ENCODE results near the gene CERK.

Gene CERK

DNA sequence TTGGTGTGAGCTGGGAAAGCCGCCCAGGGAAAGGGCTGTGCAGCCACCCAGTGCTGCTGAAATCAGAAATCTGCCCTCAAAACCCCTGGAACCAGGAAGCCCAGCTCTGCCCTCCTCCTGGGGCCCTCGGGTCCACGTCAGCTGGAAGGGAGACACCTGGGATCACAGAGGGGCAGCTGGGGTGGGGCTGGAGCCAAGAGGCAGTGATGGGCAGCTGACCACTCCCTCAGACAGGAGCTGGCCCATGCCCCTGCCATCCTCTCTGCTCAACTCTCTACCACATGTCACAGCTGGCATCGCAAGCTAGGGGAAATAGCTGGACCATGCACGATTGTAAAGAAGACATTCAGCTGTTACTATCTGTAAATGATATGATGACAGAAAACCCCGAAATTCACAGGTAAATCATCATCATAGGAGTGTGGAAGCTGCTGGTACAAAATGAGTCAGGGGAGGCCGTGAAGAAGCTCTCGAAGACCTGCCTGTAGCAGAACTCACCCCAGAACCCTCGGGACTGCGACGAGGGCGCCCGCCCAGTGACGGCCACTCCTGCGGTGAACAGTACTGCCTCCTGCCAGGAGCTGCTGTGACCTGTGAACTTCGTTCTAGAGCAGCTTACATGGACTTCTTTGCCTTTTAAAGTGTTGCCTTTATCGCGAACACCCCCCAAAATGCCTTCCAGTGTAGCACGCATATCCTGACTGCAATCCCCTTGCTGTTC, 55.9 kb downstream of the CERK start:
- DNase-seq (ENCODE audit: low read depth, low spot score): no peak
- in situ Hi-C loops (cut with HindIII; ENCODE audit: low sequenced_read_pairs): no loop called here
- TF ChIP-seq, protein P1, sequence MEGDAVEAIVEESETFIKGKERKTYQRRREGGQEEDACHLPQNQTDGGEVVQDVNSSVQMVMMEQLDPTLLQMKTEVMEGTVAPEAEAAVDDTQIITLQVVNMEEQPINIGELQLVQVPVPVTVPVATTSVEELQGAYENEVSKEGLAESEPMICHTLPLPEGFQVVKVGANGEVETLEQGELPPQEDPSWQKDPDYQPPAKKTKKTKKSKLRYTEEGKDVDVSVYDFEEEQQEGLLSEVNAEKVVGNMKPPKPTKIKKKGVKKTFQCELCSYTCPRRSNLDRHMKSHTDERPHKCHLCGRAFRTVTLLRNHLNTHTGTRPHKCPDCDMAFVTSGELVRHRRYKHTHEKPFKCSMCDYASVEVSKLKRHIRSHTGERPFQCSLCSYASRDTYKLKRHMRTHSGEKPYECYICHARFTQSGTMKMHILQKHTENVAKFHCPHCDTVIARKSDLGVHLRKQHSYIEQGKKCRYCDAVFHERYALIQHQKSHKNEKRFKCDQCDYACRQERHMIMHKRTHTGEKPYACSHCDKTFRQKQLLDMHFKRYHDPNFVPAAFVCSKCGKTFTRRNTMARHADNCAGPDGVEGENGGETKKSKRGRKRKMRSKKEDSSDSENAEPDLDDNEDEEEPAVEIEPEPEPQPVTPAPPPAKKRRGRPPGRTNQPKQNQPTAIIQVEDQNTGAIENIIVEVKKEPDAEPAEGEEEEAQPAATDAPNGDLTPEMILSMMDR (IDR thresholded peaks at IDR 0.05; ENCODE audit: low read depth, low read length): no peak
- no peak overlapping the region for H3K4me3 ChIP-seq (ENCODE audit: low read depth, low read length)

DNA sequence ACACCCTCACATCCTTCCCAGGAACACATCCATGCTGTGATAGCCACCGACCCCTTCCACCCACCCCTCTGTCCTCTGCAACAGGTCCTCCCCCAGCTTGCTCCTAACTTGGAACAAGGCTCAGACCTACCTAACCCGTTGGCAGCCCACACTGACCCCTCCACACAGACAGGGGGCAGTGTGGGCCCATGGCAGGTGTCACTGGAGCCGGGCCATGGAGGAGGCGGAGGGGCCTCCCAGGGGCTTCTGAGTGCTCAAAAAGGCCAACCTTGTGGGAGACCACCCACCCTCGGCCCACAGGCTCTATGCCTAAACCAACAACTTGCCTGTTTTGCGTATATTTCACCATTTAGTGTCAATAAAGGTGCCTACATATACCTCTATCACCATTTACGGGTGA, 57.0 kb downstream of the CERK start:
- no peak for DNase-seq (ENCODE audit: low read depth, low spot score)
- in situ Hi-C loops (cut with HindIII; ENCODE audit: low sequenced_read_pairs): no loop called here

DNA sequence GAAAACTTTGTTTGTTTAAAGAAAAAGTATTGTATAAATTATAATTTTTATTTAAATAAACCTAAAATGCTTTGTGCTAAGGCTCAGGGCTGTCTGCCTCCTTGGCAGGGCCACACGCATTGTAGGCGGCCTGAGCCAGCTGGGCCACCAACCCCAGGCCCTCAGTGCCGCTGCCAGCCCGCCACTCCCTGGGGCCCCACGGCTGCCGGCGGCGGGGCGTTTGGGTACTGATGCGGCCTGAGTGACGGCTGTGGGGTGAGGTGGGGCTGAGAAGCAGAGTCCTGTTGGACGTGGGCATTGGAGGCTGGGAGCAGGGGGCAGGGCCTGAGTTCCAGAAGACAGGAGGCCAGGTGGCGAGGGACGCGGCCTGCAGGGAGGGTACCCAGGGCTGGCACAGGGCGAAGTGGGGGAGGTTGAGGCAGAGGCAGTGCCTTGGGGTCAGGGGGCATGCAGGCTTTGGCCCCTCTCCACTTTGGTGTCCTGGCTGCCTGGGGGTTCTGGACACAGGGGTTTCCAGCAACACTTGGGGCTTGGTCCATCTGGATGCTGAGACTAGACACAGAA, 58.3 kb downstream of the CERK start:
- TF ChIP-seq, protein P1 (IDR thresholded peaks at IDR 0.05; ENCODE audit: low read depth, low read length): no peak
- no peak for DNase-seq (ENCODE audit: low read depth, low spot score)
- no peak overlapping the region for H3K4me3 ChIP-seq (ENCODE audit: low read depth, low read length)
- in situ Hi-C loops (cut with HindIII; ENCODE audit: low sequenced_read_pairs): no loop called here

More for the DNA sequence above, 57.0 kb downstream of the CERK start:
- H3K4me3 ChIP-seq (ENCODE audit: low read depth, low read length): no peak overlapping the region
- TF ChIP-seq, protein P1 (IDR thresholded peaks at IDR 0.05; ENCODE audit: low read depth, low read length): peak; percentile 41

DNA sequence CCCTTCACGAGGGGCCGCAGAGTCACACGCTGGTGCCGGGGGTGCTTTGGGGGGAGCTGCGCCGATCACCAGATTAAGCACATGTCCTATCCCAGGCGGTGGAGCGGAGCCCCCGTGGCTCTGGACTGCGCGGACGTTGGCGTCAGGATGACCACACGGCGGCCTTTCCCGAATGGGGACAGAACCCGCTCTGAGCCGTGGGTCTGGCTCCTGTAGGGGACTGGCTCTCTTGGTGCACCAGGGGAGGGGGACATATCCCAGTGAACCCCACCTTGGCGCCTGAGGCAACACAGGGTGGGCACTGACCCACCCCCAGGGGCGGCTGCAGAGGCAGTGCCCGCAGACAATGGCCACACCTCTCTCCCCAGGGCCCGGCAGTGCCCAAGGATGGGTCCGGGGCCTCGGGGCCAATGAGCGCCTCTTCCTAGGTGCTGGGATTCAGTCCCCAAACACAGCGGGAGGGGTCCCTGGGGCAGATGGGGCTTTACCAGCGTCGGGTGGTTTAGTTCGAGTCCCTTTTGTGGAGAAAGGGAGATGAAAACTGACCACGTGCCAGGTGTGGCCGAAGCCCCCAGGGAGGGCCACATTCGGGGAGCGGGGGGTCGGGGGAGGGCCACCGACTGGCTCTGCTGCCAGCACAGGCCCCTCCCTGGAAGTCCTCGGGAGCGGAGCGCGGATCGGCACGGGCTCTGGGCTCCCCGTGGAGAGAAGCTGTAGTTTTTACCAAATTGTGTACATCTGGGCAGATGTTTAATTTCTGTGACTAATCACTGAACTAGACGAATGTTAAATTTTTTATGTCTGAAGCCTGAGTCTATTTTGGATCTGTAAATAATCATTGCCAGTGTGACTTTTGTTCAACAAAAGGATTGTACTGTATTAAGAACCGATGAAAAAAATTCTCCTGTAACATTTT, 59.0 kb downstream of the CERK start:
- in situ Hi-C loops (cut with HindIII; ENCODE audit: low sequenced_read_pairs): no loop called here
- H3K4me3 ChIP-seq (ENCODE audit: low read depth, low read length): no peak overlapping the region
- TF ChIP-seq, protein P1 (IDR thresholded peaks at IDR 0.05; ENCODE audit: low read depth, low read length): no peak
- peak; percentile 2 for DNase-seq (ENCODE audit: low read depth, low spot score)

DNA sequence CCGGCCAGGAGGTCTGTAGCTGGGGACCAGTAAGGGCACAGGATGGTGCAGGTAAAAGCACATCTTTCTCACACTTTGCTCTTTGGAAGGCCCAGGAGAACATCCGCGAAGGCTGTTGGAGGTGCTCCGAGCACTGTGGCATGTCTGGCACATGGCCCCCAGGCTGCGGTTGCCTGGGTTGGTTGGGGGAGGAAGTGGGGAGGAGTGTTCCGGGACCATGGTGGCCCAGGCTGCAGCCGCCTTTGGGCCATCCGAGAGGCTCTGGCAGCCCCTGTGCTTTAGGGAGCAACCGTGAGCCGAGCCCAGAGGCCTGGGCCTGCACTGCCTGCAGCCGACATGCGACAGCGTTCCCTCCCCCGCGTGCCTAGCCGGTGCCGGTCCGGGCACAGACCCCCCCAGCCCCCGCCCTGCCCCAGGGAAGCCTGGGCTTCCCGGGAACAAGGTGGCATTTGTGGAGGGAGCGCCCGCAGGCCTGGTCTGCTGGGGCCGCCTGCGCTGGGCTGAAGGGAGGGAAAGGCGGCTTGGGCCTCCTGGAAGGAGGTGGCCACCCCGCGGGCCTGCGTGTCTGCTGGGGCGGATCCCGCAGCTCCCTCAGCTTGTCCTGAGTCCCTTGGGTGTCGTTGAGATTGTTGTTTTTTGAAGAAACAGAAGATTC, 59.9 kb downstream of the CERK start:
- in situ Hi-C loops (cut with HindIII; ENCODE audit: low sequenced_read_pairs): no loop called here
- TF ChIP-seq, protein P1 (IDR thresholded peaks at IDR 0.05; ENCODE audit: low read depth, low read length): no peak
- no peak overlapping the region for H3K4me3 ChIP-seq (ENCODE audit: low read depth, low read length)
- DNase-seq (ENCODE audit: low read depth, low spot score): no peak

DNA sequence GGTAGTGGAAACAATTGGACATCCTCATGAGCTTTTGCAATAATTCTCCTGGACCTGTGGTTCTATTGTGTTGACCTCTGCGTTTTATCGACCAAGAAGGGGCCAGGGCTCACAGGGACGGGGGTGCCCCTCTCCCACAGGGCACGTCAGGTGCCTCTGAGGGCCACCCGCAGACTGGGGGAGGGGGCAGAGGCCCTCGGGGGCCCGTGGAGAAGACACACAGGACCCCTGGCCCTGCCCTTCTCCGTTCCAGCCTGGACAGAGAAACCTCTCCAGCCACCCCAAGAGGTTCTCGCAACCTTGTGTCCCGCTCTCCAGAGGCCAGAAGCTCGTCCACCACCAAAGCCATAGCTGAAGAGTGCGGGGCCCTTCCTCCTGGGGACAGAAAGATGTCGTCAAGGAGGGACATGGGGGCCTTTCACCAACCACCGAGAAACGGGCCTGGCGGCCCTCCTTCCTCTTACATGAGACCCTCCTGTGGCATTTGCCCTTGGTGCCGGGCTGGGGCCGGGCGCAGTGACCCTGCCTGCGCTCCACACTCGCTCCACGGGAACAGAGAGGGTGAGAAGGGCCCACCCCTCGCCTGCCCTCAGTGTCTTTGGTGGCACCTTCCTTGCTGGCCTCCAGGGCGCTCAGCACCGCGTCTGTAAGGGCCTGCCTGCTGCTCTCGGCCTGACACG, 60.6 kb downstream of the CERK start:
- no peak overlapping the region for H3K4me3 ChIP-seq (ENCODE audit: low read depth, low read length)
- DNase-seq (ENCODE audit: low read depth, low spot score): no peak
- TF ChIP-seq, protein P1 (IDR thresholded peaks at IDR 0.05; ENCODE audit: low read depth, low read length): no peak
- in situ Hi-C loops (cut with HindIII; ENCODE audit: low sequenced_read_pairs): no loop called here
